ENCODE measurements around the gene GCFC2. TPM values are rescaled to one million over a fixed set of nuclear protein-coding genes. Genes with fewer than 3 reads are reported as not detected.

The GCFC2 gene
- total and polyA plus RNA-seq, 9 of the 15 experiments (the other 6 are each of a cell fraction or from before 2014, with no cell fraction given): 10.5 to 40.6 (median 23.0) TPM

DNA sequence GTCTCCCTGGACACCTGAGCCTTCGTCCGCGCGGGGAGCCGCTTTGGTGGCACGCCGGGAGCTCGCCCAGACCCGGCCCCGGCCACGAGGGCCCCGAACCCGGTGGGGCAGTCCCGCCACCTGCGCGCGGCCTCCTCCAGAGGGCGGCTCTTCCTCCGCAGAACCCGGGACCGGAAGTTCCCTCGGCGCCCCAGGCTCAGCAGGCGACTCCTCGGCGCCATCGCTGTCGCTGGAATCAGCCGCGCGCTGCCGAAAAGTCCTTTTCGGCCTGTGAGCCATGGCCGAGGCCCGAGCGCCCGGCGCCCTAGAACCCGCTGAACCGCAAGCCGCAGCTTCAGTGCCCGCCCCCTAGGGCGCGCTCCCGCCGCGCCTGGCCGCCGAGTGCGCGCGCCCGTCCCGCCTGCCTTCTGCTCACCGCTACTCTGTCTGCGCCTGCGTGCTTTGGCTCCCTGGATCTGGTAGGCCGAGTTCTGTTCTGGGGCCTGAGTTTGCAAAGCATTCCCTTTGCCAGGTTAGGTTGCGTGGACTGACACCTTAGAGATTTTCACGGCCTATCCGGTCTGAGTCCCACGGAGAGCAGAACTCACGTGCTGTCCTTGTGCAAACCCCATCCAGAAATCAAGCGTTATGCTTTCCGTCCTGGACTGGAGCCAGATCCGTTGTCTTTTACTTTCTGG lies at the start of gene GCFC2 (continued):
- TF ChIP-seq, protein P1, sequence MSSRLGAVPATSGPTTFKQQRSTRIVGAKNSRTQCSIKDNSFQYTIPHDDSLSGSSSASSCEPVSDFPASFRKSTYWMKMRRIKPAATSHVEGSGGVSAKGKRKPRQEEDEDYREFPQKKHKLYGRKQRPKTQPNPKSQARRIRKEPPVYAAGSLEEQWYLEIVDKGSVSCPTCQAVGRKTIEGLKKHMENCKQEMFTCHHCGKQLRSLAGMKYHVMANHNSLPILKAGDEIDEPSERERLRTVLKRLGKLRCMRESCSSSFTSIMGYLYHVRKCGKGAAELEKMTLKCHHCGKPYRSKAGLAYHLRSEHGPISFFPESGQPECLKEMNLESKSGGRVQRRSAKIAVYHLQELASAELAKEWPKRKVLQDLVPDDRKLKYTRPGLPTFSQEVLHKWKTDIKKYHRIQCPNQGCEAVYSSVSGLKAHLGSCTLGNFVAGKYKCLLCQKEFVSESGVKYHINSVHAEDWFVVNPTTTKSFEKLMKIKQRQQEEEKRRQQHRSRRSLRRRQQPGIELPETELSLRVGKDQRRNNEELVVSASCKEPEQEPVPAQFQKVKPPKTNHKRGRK (tag; IDR thresholded peaks at IDR 0.05): no peak
- TF ChIP-seq NEUROD1 (IDR thresholded peaks at IDR 0.05; ENCODE audit: borderline replicate concordance, low read depth, low read length, partially characterized antibody): peak; percentile 32
- peak; percentile 47 for TF ChIP-seq TBP (optimal IDR thresholded peaks at IDR 0.05; ENCODE audit: low read depth, low read length)
- TF ChIP-seq, protein P2, sequence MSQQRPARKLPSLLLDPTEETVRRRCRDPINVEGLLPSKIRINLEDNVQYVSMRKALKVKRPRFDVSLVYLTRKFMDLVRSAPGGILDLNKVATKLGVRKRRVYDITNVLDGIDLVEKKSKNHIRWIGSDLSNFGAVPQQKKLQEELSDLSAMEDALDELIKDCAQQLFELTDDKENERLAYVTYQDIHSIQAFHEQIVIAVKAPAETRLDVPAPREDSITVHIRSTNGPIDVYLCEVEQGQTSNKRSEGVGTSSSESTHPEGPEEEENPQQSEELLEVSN (IDR thresholded peaks at IDR 0.05; ENCODE audit: borderline replicate concordance in 1 of 2, extremely low read depth in 1 of 2, insufficient read depth in 1 of 2, insufficient read length in 1 of 2, low read depth in 1 of 2, low read length in 1 of 2, poor library complexity in 1 of 2, severe bottlenecking in 1 of 2): peak; percentile 97 to 98
- no peak for TF ChIP-seq ZNF3 (CRISPR knock-in tag; IDR thresholded peaks at IDR 0.05)
- TF ChIP-seq ZNF224 (CRISPR knock-in tag; IDR thresholded peaks at IDR 0.05): peak; percentile 94; the same call in 1 of the 2 replicates
- TF ChIP-seq PHF21A (IDR thresholded peaks at IDR 0.05; ENCODE audit: borderline replicate concordance, low read depth): no peak
- no peak for TF ChIP-seq MEF2A (IDR thresholded peaks at IDR 0.05; ENCODE audit: control insufficient read depth, low read depth, low read length)
- TF ChIP-seq, protein P3, sequence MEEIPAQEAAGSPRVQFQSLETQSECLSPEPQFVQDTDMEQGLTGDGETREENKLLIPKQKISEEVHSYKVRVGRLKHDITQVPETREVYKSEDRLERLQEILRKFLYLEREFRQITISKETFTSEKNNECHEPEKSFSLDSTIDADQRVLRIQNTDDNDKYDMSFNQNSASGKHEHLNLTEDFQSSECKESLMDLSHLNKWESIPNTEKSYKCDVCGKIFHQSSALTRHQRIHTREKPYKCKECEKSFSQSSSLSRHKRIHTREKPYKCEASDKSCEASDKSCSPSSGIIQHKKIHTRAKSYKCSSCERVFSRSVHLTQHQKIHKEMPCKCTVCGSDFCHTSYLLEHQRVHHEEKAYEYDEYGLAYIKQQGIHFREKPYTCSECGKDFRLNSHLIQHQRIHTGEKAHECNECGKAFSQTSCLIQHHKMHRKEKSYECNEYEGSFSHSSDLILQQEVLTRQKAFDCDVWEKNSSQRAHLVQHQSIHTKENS (CRISPR knock-in tag; IDR thresholded peaks at IDR 0.05): no peak
- TF ChIP-seq, protein P4, sequence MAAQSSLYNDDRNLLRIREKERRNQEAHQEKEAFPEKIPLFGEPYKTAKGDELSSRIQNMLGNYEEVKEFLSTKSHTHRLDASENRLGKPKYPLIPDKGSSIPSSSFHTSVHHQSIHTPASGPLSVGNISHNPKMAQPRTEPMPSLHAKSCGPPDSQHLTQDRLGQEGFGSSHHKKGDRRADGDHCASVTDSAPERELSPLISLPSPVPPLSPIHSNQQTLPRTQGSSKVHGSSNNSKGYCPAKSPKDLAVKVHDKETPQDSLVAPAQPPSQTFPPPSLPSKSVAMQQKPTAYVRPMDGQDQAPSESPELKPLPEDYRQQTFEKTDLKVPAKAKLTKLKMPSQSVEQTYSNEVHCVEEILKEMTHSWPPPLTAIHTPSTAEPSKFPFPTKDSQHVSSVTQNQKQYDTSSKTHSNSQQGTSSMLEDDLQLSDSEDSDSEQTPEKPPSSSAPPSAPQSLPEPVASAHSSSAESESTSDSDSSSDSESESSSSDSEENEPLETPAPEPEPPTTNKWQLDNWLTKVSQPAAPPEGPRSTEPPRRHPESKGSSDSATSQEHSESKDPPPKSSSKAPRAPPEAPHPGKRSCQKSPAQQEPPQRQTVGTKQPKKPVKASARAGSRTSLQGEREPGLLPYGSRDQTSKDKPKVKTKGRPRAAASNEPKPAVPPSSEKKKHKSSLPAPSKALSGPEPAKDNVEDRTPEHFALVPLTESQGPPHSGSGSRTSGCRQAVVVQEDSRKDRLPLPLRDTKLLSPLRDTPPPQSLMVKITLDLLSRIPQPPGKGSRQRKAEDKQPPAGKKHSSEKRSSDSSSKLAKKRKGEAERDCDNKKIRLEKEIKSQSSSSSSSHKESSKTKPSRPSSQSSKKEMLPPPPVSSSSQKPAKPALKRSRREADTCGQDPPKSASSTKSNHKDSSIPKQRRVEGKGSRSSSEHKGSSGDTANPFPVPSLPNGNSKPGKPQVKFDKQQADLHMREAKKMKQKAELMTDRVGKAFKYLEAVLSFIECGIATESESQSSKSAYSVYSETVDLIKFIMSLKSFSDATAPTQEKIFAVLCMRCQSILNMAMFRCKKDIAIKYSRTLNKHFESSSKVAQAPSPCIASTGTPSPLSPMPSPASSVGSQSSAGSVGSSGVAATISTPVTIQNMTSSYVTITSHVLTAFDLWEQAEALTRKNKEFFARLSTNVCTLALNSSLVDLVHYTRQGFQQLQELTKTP (IDR thresholded peaks at IDR 0.05; ENCODE audit: low read depth in 1 of 2, partially characterized antibody in 2 of 2): no peak
- TF ChIP-seq, protein P5, sequence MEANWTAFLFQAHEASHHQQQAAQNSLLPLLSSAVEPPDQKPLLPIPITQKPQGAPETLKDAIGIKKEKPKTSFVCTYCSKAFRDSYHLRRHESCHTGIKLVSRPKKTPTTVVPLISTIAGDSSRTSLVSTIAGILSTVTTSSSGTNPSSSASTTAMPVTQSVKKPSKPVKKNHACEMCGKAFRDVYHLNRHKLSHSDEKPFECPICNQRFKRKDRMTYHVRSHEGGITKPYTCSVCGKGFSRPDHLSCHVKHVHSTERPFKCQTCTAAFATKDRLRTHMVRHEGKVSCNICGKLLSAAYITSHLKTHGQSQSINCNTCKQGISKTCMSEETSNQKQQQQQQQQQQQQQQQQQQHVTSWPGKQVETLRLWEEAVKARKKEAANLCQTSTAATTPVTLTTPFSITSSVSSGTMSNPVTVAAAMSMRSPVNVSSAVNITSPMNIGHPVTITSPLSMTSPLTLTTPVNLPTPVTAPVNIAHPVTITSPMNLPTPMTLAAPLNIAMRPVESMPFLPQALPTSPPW (CRISPR knock-in tag; IDR thresholded peaks at IDR 0.05): peak; percentile 53
- TF ChIP-seq, protein P6, sequence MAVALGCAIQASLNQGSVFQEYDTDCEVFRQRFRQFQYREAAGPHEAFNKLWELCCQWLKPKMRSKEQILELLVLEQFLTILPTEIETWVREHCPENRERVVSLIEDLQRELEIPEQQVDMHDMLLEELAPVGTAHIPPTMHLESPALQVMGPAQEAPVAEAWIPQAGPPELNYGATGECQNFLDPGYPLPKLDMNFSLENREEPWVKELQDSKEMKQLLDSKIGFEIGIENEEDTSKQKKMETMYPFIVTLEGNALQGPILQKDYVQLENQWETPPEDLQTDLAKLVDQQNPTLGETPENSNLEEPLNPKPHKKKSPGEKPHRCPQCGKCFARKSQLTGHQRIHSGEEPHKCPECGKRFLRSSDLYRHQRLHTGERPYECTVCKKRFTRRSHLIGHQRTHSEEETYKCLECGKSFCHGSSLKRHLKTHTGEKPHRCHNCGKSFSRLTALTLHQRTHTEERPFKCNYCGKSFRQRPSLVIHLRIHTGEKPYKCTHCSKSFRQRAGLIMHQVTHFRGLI (CRISPR knock-in tag; IDR thresholded peaks at IDR 0.05): no peak
- TF ChIP-seq POLR2G (IDR thresholded peaks at IDR 0.05; ENCODE audit: low read depth, low read length): peak; percentile 99

All from K562 (cell line).